CD4-positive, alpha-beta T cell treated with Interferon alpha-2 for 1 hour (primary cell): ENCODE data around the gene FOXK1.
A peak's percentile ranks its signal among the peaks of the same experiment; 100 is the strongest.
"Not testable (repeated sequence)": the region's sequence is repeated elsewhere in the genome, so short reads cannot be mapped to it uniquely, and the experiment has no call there.

Experiments used
- DNase-seq, 2 donors: peaks; one replicate each; pipeline ENCODE4 v3.0.0-alpha.2; 2020 to 2022

The FOXK1 gene

DNA sequence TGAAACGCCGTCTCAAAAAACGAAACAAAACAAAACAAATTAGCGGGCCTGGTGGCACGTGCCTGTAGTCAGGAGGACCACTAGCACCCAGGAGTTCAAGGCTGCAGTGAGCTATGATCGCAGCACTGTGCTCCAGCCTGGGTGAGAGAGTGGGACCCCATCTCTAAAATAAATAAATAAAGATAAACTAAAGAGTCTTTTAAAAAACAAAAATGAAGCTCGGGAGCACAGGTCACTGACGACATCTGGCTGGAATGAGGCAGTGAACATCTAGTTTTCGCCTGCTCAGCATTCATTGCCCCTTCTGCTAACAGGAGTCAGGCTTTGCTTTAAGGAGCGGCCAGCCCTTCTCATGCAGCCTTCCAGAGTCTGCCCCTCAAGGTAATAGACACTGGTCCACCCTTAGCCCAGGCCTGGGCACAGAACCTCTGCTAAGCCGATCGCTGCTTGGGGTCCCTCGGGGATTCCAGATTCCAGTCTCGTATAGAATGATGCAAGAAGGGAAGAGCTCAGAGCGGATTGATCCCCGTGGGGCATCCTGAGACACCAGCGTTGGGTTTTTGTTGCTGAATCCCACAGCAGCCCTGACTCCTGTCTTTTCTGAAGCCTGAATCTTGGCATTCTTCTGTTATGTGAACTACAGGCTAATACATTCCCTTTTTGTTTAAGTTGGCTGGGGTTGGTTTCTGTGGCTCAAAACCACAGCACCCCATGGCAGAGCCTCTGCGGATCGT is 14.2 kb upstream of the FOXK1 start:
- DNase-seq = no peak

DNA sequence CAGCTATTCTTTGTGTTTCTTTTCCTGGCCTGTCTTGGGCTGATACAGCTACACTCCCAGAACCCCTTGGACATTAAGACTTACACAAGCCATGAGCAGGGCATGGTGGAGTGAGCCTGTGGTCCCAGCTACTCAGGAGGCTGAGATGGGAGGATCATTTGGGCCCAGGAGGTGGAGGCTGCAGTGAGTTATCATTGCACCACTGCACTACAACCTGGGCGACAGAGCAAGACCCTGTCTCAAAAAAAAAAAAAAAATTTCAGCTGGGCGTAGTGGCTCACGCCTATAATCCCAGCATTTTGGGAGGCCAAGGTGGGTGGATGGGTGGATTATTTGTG is 13.6 kb upstream of the FOXK1 start:
- no peak for DNase-seq

DNA sequence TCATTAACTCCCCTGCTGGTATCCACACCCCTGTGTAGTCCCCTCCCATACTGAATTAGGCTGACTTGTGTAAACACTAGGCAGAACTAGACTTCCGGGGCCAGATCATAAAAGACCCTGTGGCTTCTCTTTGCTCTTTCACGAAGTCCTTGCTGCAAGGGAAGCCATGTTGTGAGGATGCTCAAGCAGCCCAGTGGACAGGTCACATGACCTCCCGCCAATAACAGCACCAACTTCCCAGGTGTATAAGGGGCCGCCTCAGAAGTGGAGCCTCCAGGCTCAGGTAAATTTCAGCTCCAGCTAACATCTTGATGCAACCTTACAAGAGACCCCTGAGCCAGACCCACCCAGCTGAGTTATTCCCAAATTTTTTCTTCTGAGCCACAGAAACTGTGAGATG is 11.3 kb upstream of the FOXK1 start:
- no peak for DNase-seq

DNA sequence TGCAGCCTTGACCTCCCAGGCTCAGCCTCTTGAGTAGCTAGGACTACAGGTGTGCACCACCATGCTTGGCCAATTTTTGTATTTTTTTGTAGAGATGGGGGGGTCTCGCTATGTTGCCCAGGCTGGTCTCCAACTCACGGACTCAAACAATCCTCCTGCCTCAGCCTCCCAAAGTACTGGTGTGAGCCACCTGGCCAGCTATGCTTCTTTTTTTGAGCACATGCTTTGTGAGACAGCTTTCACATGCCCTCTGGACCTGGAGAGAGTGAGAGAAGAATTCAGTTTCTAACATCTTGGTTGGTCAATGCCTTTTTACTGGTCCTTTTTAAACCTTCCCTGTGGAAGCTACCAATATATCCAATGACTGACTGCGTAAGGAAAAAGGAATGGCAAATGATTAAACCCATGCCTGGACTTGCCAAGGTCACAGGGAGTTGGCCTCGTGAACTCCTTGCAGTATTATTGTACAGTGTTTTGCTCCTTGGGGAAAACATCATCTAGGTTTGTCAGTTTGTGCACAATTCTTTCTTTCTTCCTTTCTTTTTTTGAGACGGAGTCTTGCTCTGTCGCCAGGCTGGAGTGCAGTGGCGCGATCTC is 6.2 kb upstream of the FOXK1 start:
- DNase-seq = no peak

DNA sequence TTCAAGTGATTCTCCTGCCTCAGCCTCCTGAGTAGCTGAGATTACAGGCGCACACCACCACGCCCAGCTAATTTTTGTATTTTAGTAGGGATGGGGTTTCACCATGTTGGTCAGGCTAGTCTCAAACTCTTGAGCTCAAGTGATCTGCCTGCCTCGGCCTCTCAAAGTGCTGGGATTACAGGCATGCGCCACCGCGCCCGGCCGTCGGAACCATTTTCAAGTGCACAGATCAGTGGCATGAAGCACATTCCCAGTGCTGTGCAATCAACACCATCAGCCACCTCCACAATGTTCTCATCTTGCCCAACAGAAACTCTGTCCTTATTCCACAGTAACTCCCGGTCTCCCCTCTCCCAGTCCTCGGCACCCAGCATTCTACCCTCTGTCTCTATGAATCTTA is 4.6 kb upstream of the FOXK1 start:
- DNase-seq = not testable (repeated sequence)

DNA sequence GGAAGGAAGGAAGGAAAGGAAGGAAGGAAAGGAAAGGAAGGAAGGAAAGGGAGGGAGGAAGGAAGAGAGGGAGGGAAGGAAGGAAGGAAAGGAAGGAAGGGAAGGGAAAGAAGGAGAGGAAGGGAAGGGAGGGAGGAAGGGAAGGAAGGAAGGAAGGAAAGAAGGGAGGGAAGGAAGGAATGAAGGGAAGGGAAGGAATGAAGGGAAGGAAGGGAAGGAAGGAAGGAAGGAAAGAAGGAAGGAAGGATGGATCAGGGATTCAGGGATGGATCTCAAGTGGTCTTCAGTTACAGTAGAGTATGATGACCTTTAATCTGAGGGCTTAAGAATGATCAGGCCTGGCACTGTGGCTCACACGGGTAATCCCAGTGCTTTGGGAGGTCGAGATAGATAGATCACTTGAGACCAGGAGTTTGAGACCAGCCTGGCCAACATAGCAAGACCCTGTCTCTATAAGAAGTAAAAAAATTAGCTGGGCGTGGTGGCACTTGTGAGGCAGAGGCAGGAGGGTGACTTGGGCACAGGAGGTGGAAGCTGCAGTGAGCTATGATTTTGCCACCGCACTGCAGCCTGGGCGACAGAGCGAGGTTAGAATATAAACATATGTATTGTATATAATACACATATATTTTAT is 760 bp upstream of the FOXK1 start:
- no peak for DNase-seq

DNA sequence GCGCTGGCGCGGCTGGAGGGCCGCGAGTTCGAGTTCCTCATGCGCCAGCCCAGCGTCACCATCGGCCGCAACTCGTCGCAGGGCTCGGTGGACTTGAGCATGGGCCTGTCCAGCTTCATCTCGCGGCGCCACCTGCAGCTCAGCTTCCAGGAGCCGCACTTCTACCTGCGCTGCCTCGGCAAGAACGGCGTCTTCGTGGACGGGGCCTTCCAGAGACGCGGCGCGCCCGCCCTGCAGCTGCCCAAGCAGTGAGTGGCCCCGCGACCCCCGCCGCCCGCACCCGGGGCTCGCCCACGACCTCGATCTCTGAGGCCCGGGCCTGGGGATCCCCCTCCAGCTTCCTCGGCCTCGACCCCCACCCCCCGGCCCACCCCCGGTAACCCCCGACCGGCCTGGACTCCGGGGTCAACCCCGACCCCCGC is 537 bp downstream of the FOXK1 start:
- peak; percentile 12 to 36 for DNase-seq

DNA sequence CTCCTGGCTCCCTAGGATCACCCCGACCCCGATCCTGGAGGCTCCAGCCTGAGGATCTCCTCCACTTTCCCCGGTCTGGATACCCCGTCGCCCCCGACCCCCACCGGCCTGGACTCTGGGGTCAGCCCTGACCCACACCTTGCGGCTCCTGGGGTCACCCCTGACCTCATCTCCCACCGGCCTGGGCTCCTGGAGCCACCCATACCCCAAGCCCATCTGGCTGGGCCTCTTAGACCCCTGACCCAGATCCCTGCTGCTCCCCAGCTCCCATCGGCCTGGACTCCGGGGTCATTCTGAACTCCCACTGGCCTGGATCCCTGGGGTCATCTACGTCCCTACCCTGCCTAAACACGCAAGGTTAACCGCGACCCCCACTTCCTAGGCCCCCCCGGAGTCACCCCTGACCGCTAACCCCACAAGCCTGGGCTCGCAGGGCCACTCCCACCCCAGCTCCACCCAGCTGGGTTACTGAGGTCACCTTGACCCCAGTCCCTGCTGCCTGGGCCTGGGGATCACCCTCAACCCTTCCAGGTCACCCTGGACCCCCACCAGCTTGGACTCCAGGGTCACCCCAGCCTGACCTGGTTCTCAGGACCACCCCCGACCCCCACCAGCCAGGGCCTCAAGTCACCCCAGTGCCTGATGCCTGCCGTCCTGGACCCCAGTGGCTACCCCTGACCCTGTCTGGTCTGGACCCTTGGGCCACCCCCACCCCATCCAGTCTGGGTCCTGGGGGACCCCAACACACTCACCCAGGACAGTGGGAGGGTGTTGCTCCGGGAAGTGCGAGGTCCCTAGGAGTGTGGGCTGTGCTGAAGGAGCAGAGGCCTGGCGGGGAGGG is 1.2 kb downstream of the FOXK1 start:
- peak in 1 of 2 donors; percentile 27 for DNase-seq

DNA sequence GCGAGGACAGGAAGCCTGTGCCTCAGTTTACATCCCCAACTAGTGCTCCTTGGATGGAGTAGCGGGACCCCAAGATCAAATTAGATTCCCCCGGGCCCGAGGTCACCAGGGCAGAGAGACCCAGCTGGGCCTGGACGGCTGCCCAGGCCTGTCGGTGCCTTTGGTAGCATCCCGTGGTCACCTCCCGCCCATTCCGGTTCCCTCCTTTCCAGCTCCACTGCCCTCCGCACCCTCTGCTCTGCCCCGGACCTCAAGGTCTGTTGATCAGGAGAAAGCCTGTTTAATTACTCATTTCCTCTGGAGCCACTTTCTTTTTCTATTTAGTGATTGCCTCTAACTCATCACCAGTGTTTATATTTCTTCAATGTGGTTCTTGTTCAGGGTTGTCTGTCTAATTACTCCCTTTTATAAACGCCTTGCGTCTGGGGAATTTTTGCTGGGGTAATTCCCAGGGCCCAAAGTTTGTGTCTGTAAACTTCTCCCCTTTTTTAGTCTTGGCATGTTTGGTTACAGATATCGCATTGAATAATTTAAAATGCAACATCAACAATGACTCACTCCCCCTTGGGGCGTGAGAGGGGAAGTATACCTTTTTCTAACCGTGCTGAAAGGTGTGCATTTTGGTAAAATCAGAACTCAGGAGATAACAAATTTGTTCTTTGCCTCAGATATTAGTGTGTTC is 1.9 kb downstream of the FOXK1 start:
- peak; percentile 26 to 66 for DNase-seq

DNA sequence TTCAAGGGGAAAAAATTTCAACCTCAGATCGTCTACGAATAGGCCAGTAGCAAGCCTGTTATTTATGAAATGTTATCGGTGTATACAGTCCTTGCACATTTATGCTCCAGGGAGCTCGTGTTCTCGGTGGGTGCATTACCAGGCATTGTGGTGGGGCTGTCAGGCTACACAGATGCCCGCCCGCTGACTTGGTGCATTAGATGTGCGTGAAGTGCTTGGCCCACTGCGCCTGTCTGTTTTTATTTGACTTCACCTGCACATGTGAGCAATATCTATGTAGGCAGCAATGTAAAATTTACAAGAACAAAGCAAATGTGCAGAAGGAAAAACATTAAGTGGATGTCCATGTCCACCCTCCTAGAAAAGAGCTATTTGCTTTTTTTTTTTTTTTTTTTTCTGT is 2.8 kb downstream of the FOXK1 start:
- no peak for DNase-seq

DNA sequence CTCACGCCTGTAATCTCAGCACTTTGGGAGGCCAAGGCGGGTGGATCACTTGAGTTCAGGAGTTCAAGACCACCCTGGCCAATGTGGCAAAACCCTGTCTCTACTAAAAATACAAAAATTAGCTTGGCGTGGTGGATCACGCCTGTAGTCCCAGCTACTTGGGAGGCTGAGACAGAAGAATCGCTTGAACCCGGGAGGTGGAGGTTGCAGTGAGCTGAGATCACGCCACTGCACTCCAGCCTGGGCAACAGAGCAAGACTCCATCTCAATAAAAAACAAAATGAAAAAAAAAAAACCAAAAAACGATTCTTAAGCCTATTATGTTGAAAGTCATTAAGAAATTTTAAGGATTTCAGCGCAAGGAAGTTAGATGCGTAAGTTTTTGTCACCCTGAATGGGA is 3.6 kb downstream of the FOXK1 start:
- not testable (repeated sequence) for DNase-seq

DNA sequence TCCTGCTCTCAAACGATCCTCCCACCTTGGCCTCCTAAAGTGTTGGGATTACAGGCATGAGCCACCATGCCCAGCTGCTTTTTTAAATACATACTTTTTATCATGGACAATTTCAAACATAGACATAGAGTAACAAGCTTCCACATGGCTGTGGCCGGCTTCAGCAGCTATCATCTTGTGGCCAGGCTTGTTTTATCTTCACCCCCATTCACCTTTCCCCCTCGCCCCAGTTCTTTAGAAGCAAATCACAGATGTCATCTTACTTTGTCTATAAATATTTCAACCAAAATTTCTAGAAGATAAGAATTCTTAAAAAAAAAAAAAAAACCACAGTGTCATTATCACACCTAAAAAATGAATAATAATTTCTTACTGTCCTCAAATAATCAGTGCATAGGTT is 5.9 kb downstream of the FOXK1 start:
- DNase-seq = no peak

DNA sequence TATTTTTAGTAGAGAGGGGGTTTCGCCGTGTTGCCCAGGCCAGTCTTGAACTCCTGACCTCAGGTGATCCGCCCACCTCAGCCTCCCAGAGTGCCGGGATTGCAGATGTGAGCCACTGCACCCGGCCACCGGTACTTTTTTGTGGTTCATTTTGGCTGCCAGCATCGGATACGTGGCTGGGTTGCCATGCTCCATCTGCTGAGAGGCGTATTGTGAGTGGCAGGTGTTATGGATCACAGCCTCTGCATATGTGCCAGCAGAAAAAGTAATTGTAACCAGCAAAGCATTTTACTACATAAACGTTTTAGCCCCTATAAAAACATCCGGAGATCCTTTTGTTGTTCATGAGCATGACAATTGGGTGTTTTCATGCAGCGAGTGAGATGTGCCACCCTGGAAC is 7.1 kb downstream of the FOXK1 start:
- no peak for DNase-seq

DNA sequence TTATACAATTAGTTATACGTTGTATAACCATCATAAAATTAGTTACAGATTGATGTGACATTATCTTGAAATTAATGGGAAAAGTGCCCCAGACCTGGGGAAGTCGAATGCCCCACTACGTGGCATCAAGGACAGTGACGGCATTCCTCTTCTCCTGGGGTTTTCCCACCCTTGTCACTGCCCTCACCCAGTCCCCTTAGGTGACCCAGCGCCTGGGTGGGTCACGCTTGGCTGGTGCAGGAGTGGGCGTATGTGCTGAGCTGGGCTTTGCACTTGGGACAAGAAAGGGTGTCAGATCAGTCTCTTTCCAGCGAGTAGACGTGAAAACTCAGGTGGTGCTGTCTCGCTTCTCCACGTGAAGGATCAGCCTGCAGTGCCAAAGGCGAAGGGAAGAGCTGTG is 7.6 kb downstream of the FOXK1 start:
- no peak for DNase-seq

DNA sequence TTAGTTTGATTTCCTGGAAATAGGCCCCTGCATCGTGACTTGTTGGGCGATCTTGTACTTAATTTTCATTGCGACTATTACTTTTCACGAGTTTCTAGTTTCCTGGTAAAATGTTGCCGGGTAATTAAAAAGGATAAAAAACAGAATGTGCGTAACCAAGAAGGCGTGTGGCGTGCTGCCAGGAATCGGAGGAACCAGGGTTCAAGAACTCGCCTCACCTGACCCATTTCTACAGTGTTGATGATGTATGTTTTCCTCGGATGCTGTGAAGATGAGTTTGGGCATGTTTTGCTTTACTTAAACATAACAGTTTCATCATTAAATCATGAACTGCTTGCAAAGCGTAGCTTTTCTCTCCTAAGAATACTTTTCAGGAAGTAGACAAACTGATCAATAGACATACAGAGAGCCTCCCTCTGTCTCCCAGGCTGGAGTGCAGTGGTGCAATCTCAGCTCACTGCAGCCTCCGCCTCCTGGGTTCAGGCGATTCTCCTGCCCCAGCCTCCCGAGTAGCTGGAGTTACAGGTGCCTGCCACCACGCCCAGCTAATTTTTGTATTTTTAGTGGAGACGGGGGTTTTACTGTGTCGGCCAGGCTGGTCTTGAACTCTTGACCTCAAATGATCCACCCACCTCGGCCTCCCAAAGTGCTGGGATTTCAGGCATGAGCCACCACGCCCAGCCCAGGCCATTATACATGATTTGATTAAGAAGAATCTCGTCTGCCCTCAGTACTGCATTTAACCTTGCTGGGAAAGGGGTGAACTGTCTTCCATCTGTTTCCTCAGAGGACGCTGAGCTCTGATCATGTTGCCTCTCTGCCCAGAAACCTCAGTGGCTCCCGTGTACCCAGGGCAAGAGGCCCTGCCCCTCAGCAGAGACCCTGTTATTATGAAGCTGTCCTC is 9.1 kb downstream of the FOXK1 start:
- DNase-seq = no peak

DNA sequence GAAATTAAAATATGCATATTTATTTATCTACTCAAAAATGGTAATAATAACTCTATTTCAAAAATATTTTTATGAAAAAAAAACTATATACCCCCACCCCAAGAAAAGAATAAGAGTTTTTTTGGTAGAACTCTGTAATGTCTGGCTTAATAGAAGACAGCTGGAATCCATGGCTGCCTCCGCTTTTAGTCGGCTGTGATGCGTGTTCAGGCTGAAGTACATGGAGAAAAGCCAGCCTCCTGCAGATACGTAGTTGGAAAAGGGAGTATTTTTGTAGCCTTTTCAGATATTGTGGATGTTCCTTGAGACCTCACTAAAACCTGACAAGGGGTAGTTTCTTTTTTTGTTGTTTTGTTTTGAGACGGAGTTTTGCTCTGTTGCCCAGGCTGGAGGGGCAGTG is 10.0 kb downstream of the FOXK1 start:
- no peak for DNase-seq

DNA sequence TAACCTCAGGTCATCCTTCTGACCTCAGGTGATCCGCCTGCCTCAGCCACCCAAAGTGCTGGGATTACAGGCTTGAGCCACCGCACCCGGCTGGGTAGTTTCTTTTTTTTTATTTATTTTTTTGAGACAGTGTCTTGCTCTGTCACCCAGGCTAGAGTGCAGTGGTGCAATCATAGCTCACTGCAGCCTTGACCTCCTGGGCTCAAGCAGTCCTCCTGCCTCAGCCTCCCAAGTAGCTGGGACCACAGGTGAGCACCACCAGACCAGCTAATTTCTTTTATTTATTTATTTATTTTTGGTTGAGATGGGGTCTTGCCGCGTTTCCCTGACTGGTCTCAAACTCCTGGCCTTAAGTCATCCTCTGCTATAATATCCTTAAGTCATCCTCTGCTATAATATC is 10.5 kb downstream of the FOXK1 start:
- not testable (repeated sequence) for DNase-seq

DNA sequence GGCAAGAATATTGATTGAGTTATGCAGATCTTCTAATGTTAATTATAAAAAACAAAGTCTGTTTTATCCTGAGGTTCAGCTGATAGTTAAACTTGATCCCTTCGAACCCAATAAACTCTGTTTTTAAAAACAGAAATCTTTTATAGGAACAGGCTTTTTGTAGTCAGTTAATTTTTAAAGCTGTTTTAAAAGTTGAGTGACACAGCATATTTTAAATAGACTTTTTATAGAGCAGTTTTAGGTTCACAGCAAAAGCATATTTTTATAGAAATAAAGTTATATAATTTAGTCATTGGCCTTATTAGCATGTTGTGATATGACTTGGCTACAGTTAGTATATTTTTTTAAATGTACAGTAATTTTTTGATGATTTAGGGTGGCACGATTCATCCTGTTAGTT is 11.1 kb downstream of the FOXK1 start:
- no peak for DNase-seq

DNA sequence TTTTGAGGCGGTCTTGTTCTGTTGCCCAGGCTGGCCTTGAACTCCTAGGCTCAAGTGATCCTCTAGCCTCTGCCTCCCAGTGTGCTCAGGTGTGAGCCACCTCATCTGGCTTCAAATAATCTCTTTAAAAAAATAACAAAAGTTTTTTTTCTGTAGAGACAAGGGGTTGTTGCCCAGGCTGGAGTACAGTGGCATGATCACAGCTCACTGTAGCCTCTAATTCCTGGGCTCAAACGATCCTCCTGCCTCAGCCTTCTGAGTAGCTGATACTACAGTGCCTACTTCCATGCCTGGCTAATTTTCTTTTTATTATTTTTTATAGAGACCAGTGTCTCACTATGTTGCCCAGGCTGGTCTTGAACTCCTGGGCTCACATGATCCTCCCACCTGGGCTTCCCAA is 11.7 kb downstream of the FOXK1 start:
- no peak for DNase-seq

DNA sequence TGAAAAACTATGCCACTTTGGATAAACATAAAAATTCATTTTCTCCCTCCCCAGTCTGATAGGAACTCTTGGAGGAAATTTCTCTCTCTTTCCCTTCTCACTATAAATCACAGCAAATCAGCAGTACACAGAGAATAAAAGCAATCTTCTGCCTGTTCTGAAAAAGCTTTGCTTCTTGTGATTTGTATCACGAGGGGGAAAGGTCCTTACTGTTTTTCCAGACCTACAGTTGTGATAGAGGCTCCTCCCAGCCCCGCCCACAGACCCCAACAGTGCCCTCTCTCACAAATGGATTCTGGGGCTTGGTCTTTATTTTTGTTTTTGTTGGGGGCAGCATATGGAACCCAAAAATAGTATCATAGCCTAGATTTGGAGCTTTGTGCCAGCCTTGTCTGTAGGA is 12.2 kb downstream of the FOXK1 start:
- no peak for DNase-seq

DNA sequence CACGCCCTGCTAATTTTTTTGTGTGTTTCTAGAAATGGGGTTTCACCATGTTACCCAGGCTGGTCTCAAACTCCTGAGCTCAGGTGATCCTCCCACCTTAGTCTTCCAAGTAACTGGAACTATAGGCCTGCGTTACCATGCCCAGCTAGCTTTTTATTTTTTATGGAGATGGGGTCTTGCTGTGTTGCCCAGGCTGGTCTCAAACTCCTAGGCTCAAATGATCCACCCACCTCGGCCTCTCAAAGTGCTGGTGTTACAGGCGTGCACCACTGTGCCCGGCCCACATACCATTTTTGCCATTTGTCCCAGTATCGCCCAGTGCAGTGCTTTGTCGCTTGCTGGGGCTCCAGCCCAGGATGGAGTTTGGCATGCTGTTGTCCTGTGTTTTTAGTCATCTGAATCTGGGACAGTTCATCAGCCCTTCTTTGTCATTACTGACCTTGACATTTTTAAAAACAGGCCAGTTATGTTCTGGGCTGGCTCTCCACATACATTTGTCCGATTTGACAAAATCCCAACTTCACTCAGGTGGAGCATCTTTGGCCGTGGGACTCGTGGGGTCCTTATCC is 16.7 kb downstream of the FOXK1 start:
- DNase-seq = no peak

DNA sequence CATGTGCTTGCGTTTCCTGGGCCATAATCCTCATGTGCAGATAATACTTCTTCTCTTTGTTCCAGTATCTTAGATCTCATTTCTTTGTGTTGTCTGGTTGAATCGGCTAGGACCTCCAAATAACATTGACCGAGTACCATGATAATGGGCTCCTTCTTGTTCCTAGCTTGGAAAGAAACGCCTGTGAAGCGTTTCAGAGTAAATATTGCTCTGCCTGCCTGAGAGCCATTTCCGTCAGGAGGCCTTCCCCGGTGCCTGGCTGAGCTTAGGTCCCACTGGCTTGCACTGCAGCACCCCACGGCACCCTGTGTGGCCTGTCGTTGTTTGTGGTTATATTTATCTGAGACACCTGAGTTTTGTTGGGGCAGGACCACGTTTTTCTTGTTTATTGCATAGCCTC is 17.7 kb downstream of the FOXK1 start:
- no peak for DNase-seq
